H9 (cell line): ENCODE results near the gene TMEM63B. TPM values are rescaled to one million over a fixed set of nuclear protein-coding genes. Genes with fewer than 3 reads are reported as not detected.

ENCODE experiments used
- DNase-seq: peaks from one replicate; pipeline ENCODE4 v3.0.0-alpha.2; 2017
- H2AFZ ChIP-seq: one replicate; pipeline ENCODE4 v1.6.1; 2013; ENCODE audit warnings: mild to moderate bottlenecking, low read length, control low read depth, moderate library complexity
- H2AK5ac ChIP-seq: 2 replicates; pipeline ENCODE4 v1.6.1; 2013; ENCODE audit warnings: low read length, control low read depth, mixed read lengths; ENCODE audit not compliant: insufficient read length
- H2BK120ac ChIP-seq: one replicate; pipeline ENCODE4 v1.6.1; 2013; ENCODE audit warnings: low read depth, mild to moderate bottlenecking, low read length, control low read depth, inconsistent platforms; ENCODE audit not compliant: poor library complexity, severe bottlenecking
- H2BK12ac ChIP-seq: 2 replicates; pipeline ENCODE4 v1.6.1; 2013; ENCODE audit warnings: low read length, control low read depth, mixed read lengths, low read depth; ENCODE audit not compliant: insufficient read length
- H2BK15ac ChIP-seq: 2 replicates; pipeline ENCODE4 v1.6.1; 2013; ENCODE audit warnings: low read depth, low read length, control low read depth
- H2BK20ac ChIP-seq: one replicate; pipeline ENCODE4 v1.6.1; 2013; ENCODE audit warnings: low read depth, mild to moderate bottlenecking, low read length, control low read depth, inconsistent platforms; ENCODE audit not compliant: poor library complexity, severe bottlenecking
- H2BK5ac ChIP-seq: 2 replicates; pipeline ENCODE4 v1.6.1; 2013; ENCODE audit warnings: low read length, control low read depth, mixed read lengths; ENCODE audit not compliant: insufficient read length
- H3K14ac ChIP-seq: 2 replicates; pipeline ENCODE4 v1.6.1; 2013; ENCODE audit warnings: low read length, control low read depth; ENCODE audit not compliant: insufficient read depth
- H3K18ac ChIP-seq: 2 replicates; pipeline ENCODE4 v1.6.1; 2013; ENCODE audit warnings: low read depth, mild to moderate bottlenecking, mixed read lengths, low read length, control low read depth; ENCODE audit not compliant: insufficient read length
- H3K23ac ChIP-seq: 2 replicates; pipeline ENCODE4 v1.6.1; 2013; ENCODE audit warnings: low read length, control low read depth, mixed read lengths, low read depth; ENCODE audit not compliant: insufficient read length
- H3K23me2 ChIP-seq: 2 replicates; pipeline ENCODE4 v1.6.1; 2013; ENCODE audit warnings: low read depth, mild to moderate bottlenecking, mixed read lengths, low read length, control low read depth; ENCODE audit not compliant: insufficient read length, poor library complexity, severe bottlenecking
- H3K27ac ChIP-seq: 2 replicates; pipeline ENCODE4 v1.5.1; 2013; ENCODE audit warnings: low read length, control low read depth, mixed read lengths, low read depth; ENCODE audit not compliant: insufficient read length
- H3K27me3 ChIP-seq: 2 replicates; pipeline ENCODE4 v1.6.1; 2013; ENCODE audit warnings: low read length, control low read depth, inconsistent platforms; ENCODE audit not compliant: insufficient read depth
- H3K4ac ChIP-seq: 2 replicates; pipeline ENCODE4 v1.6.1; 2013; ENCODE audit warnings: low read depth, mild to moderate bottlenecking, control low read depth, inconsistent platforms, low read length, moderate library complexity
- H3K4me1 ChIP-seq: 2 replicates; pipeline ENCODE4 v1.6.1; 2013; ENCODE audit warnings: low read length, control low read depth, inconsistent platforms; ENCODE audit not compliant: insufficient read depth
- H3K4me2 ChIP-seq: 2 replicates; pipeline ENCODE4 v1.6.1; 2013; ENCODE audit warnings: low read length, control low read depth, mixed read lengths; ENCODE audit not compliant: insufficient read length, insufficient read depth
- H3K56ac ChIP-seq: 2 replicates; pipeline ENCODE4 v1.6.1; 2013; ENCODE audit warnings: low read depth, mild to moderate bottlenecking, mixed read lengths, low read length, control low read depth; ENCODE audit not compliant: insufficient read length
- H3K79me1 ChIP-seq: 2 replicates; pipeline ENCODE4 v1.6.1; 2013; ENCODE audit warnings: low read depth, mild to moderate bottlenecking, moderate library complexity, low read length, control low read depth, inconsistent platforms; ENCODE audit not compliant: insufficient read depth, poor library complexity, severe bottlenecking
- H3K79me2 ChIP-seq: 2 replicates; pipeline ENCODE4 v1.6.1; 2013; ENCODE audit warnings: low read length, control low read depth, inconsistent platforms; ENCODE audit not compliant: insufficient read depth
- H3K9ac ChIP-seq: 2 replicates; pipeline ENCODE4 v1.6.1; 2013; ENCODE audit warnings: low read length, control low read depth, mixed read lengths; ENCODE audit not compliant: insufficient read length; ENCODE audit errors: extremely low read depth
- H3K9me3 ChIP-seq: one replicate; pipeline ENCODE4 v1.6.1; 2013; ENCODE audit warnings: low read depth, low read length, inconsistent platforms; ENCODE audit not compliant: control insufficient read depth
- H3T11ph ChIP-seq: one replicate; pipeline ENCODE4 v1.6.1; 2013; ENCODE audit warnings: mild to moderate bottlenecking, low read length, control low read depth, inconsistent platforms
- H4K20me1 ChIP-seq: one replicate; pipeline ENCODE4 v1.6.1; 2013; ENCODE audit not compliant: control insufficient read depth, insufficient read length, insufficient read depth
- H4K5ac ChIP-seq: 2 replicates; pipeline ENCODE4 v1.6.1; 2013; ENCODE audit warnings: low read depth, mild to moderate bottlenecking, mixed read lengths, low read length, control low read depth; ENCODE audit not compliant: insufficient read length
- H4K8ac ChIP-seq: replicated peaks from 2 replicates; pipeline ENCODE4 v1.6.1; 2013; ENCODE audit warnings: low read length, control low read depth, mixed read lengths, low read depth; ENCODE audit not compliant: insufficient read length
- H4K91ac ChIP-seq: 2 replicates; pipeline ENCODE4 v1.6.1; 2013; ENCODE audit warnings: low read depth, mild to moderate bottlenecking, moderate library complexity, mixed read lengths, low read length, control low read depth; ENCODE audit not compliant: insufficient read length
- H3K27ac Mint-ChIP-seq, 3 experiments: 2 replicates in 2 of 3; 3 replicates in 1 of 3; pipeline ENCODE4 v1.8.0; 2020 to 2021; ENCODE audit warnings: mixed read lengths in 3 of 3, mild to moderate bottlenecking in 1 of 3, moderate library complexity in 1 of 3
- H3K27me3 Mint-ChIP-seq: 2 replicates; pipeline ENCODE4 v1.8.0; 2021; ENCODE audit warnings: low read depth, mild to moderate bottlenecking, moderate library complexity, mixed read lengths
- H3K36me3 Mint-ChIP-seq, 3 experiments: 2 replicates in 2 of 3; 3 replicates in 1 of 3; pipeline ENCODE4 v1.8.0; 2020 to 2021; ENCODE audit warnings: low read depth in 3 of 3, mixed read lengths in 3 of 3; ENCODE audit not compliant: insufficient read depth in 1 of 3
- H3K4me1 Mint-ChIP-seq, 2 experiments: 2 replicates each; pipeline ENCODE4 v1.8.0; 2020; ENCODE audit warnings: mixed read lengths in 2 of 2
- H3K4me3 Mint-ChIP-seq, 2 experiments: 2 replicates in 1 of 2; 3 replicates in 1 of 2; pipeline ENCODE4 v1.8.0; 2020 to 2021; ENCODE audit warnings: mild to moderate bottlenecking in 2 of 2, mixed read lengths in 2 of 2, moderate library complexity in 1 of 2
- H3K9me3 Mint-ChIP-seq, 2 experiments: 2 replicates in 1 of 2; 3 replicates in 1 of 2; pipeline ENCODE4 v1.8.0; 2020; ENCODE audit warnings: mild to moderate bottlenecking in 2 of 2, mixed read lengths in 2 of 2, moderate library complexity in 1 of 2
- WGBS: extraction: QIAGEN DNeasy Blood & Tissue Kit; methylation state at CpG from one replicate; pipeline ENCODE4 v1.1.7; 2013; ENCODE audit warnings: missing lambda C conversion rate, low lambda C conversion rate, mixed read lengths; ENCODE audit not compliant: insufficient read length; ENCODE audit errors: extremely low coverage; 5-methylcytosine and 5-hydroxymethylcytosine counted together
- total RNA-seq: library from RNA; stranded (reverse); gene quantifications from 2 replicates; pipeline ENCODE4 v1.2.1, GENCODE V29; 2021
- TF ChIP-seq, protein P1 (sequence below): fragments of 200-600 bp; sonication (generic); conservative IDR thresholded peaks from 3 replicates; pipeline ENCODE4 v1.8.0; 2021; ENCODE audit warnings: antibody characterized with exemption, mild to moderate bottlenecking

TMEM63B gene
- total RNA-seq, 1 experiment from 2014 or later, result 56.3 TPM

DNA sequence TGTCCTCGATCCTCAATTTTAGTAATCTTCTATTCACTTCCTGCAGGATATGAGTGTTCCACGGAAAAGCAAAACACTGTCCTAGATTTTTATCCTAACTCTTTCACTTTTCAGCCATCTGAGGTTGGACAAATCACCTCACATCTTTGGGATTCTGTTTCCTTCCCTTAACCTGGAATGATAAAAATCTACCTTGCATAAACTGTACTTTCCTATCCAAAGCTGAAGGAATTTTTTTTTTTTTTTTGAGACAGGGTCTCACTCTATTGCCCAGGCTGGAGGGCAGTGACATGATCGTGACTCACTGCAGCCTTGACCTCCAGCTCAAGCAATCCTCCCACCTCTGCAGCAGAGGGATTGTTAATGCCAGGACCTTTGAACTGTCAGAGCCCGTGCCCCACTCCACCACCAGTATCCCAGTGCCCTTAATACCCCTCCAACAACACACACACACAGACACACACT lies 51.8 kb downstream of the TMEM63B start:
- Histone ChIP-seq H3T11ph (no peak overlapping the region), H4K8ac (no peak overlapping the region), H3K27ac (no peak overlapping the region), H4K20me1 (no peaks in the 10 kb centered on the region), H2AFZ (no peak overlapping the region), H2BK12ac (no peak overlapping the region), H3K4me2 (no peak overlapping the region), H2BK20ac (no peak overlapping the region), H3K18ac (no peak overlapping the region), H4K5ac (no peak overlapping the region), H3K4ac (no peak overlapping the region), H2BK5ac (no peak overlapping the region), H2BK120ac (no peak overlapping the region), H3K23ac (no peak overlapping the region), H3K4me1 (peaks cover 4% of the 10 kb centered on the region; the same call in 1 of the 2 replicates), H3K23me2 (no peaks in the 10 kb centered on the region), H3K79me1 (no peaks in the 10 kb centered on the region), H3K14ac (no peak overlapping the region), H4K91ac (no peak overlapping the region), H3K79me2 (no peaks in the 10 kb centered on the region), H3K9me3 (no peaks in the 10 kb centered on the region), H3K27me3 (no peaks in the 10 kb centered on the region), H2BK15ac (no peak overlapping the region), H3K9ac (no peak overlapping the region), H2AK5ac (no peak overlapping the region), H3K56ac (no peak overlapping the region)
- DNase-seq, result no peak
- Mint-ChIP-seq H3K27me3 (no peaks in the 10 kb centered on the region; the same call in 1 of the 2 replicates), H3K36me3 (no peaks in the 10 kb centered on the region; a peak in 1 of 7 replicates), H3K4me1 (peaks cover 14 to 16% of the 10 kb centered on the region in 2 experiments), H3K9me3 (no peaks in the 10 kb centered on the region), H3K4me3 (no peak overlapping the region), H3K27ac (0 out of 7 replicates have a peak overlapping the region, but pooled peaks of 2 of the 3 experiments have one; percentile 3 to 4)
- TF ChIP-seq, protein P1, sequence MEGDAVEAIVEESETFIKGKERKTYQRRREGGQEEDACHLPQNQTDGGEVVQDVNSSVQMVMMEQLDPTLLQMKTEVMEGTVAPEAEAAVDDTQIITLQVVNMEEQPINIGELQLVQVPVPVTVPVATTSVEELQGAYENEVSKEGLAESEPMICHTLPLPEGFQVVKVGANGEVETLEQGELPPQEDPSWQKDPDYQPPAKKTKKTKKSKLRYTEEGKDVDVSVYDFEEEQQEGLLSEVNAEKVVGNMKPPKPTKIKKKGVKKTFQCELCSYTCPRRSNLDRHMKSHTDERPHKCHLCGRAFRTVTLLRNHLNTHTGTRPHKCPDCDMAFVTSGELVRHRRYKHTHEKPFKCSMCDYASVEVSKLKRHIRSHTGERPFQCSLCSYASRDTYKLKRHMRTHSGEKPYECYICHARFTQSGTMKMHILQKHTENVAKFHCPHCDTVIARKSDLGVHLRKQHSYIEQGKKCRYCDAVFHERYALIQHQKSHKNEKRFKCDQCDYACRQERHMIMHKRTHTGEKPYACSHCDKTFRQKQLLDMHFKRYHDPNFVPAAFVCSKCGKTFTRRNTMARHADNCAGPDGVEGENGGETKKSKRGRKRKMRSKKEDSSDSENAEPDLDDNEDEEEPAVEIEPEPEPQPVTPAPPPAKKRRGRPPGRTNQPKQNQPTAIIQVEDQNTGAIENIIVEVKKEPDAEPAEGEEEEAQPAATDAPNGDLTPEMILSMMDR, result no peak
- WGBS, result no CpG with 5 or more reads among the region's 4 CpGs
